Stimulated activated CD4-positive, alpha-beta T cell treated with anti-CD3 and anti-CD28 coated beads, Interleukin-2, amount 100 ng/mL, for 4 hours (primary cell): ENCODE measurements around the gene RBL1.
"Not testable (repeated sequence)": the region's sequence is repeated elsewhere in the genome, so short reads cannot be mapped to it uniquely, and the experiment has no call there.

ENCODE experiments used
- DNase-seq: peaks from one replicate; pipeline ENCODE4 v3.0.0-alpha.2; 2020; ENCODE audit warnings: low read depth

The RBL1 gene

DNA sequence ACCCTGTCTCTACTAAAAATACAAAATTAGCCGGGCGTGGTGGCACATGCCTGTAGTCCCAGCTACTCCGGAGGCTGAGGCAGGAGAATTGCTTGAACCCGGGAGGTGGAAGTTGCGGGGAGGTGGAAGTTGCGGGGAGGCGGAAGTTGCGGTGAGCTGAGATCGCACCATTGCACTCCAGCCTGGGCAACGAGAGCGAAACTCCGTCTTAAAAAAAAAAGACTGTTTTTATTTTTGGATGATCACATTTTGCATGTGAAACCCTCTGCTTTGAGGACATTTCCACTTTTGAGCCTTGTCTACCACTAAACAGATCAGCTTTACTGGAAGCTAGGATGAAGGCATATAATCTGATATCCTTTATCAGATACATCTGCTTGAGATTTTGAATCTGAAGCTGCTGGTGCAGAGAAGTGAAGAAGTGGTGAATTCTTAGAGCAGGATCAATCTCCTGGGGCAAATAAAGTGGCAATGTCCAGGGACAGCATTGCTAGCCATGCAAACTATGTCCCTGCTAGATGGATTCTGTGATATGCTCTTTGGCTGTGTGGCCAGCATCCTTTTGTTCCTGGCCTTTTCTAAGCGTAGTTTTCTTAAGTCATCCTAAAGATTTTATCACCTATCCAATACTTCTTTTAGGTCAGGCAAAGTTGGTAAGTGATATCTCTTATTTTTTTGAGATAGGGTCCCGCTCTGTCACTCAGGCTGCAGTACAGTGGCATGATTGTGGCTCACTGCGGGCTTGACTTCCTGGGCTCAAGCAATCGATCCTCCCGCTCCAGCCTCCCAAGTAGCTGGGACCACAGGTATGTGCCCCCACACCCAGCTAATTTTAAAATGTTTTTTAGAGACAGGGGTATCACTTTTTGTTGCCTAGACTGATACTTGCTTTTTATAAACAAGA, 23.3 kb downstream of the RBL1 start:
- no peak for DNase-seq

- peak; percentile 28 for DNase-seq
Measured at GRCh38 chr20:37071481-37071911, 24.3 kb downstream of the RBL1 start.

DNA sequence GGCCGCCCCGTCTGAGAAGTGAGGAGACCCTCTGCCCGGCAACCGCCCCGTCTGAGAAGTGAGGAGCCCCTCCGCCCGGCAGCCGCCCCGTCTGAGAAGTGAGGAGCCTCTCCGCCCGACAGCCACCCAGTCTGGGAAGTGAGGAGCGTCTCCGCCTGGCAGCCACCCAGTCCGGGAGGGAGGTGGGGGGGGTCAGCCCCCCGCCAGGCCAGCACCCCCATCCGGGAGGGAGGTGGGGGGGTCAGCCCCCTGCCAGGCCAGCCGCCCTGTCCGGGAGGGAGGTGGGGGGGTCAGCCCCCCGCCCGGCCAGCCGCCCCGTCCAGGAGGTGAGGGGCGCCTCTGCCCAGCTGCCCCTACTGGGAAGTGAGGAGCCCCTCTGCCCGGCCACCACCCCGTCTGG, 26.2 kb downstream of the RBL1 start:
- not testable (repeated sequence) for DNase-seq

- DNase-seq = no peak
Measured at GRCh38 chr20:37066168-37066567, 29.6 kb downstream of the RBL1 start.

GRCh38 chr20:37055276-37055675, 40.5 kb downstream of the RBL1 start:
- no peak for DNase-seq

GRCh38 chr20:37053230-37053950, 42.4 kb downstream of the RBL1 start:
- no peak for DNase-seq

DNA sequence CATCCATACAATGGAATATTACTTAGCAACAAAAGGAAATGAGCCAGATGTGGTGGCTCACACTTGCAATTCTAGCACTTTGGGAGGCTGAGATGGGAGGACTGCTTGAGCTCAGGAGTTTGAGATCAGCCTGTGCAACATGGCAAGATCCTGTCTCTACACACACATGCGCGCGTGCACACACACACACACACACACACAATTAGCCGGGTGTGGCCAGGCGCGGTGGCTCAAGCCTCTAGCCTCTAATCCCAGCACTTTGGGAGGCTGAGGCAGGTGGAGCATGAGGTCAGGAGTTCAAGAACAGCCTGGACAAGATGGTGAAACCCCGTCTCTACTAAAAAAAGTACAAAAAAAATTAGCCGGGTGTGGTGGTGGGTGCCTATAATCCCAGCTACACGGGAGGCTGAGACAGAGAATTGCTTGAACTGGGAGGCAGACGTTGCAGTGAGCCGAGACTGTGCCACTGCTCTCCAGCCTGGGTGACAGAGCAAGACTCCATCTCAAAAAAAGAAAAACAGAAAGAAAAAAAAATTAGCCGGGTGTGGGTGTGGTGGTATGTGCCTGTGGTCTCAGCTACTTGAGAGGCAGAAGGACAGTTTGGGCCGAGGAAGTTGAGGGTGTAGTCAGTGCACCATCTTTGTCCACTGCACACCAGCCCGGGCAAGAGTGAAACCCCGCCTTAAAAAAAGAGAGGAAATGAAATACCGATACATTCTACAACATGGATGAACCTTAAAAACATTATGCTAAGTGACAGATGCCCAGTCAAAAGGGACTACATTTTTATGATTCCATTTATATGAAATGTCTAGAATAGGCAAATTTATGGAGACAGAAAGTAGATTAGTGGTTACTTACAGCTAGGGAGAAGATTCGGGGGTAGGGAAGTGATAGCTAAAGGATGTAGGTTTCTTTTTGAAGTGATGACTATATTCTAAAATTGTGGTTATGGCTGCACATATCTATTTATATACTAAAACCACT, 52.5 kb downstream of the RBL1 start:
- no peak for DNase-seq

- DNase-seq = not testable (repeated sequence)
Measured at GRCh38 chr20:37039366-37039765, 56.4 kb downstream of the RBL1 start.

- no peak for DNase-seq
Measured at GRCh38 chr20:37032077-37032476, 63.7 kb downstream of the RBL1 start.

GRCh38 chr20:37020636-37021035, 75.2 kb downstream of the RBL1 start:
- DNase-seq = no peak

DNA sequence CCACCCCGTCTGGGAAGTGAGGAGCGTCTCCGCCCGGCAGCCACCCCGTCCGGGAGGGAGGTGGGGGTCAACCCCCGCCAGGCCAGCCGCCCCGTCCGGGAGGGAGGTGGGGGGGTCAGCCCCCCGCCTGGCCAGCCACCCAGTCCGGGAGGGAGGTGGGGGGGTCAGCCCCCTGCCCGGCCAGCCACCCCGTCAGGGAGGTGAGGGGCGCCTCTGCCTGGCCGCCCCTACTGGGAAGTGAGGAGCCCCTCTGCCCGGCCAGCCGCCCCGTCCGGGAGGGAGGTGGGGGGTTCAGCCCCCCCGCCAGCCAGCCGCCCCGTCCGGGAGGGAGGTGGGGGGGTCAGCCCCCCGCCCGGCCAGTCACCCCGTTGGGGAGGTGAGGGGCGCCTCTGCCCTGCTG, 83.2 kb downstream of the RBL1 start:
- DNase-seq = not testable (repeated sequence)

DNA sequence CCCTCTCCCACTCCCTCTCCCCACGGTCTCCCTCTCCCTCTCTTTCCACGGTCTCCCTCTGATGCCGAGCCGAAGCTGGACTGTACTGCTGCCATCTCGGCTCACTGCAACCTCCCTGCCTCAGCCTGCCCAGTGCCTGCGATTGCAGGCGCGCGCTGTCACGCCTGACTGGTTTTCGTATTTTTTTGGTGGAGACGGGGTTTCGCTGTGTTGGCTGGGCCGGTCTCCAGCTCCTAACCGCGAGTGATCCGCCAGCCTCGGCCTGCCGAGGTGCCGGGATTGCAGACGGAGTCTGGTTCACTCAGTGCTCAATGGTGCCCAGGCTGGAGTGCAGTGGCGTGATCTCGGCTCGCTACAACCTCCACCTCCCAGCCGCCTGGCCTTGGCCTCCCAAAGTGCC, 83.9 kb downstream of the RBL1 start:
- DNase-seq = not testable (repeated sequence)

DNA sequence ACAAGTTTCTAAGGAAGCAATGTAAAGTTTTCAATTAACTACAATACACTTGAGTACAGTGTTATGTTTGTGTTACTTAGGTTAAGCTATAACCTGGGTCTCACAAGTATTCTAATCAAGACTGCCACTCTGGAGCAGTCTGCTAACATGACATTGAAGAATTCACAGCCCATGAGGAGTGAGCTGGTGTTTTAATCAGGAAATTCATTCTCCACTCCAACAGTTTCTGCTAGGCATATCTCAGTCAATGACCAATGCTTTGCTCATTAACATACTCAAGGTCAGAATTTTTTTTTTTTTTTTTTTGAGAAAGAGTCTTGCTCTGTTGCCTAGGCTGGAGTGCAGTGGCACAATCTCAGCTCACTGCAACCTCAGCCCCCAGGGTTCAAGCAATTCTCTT, 84.7 kb downstream of the RBL1 start:
- DNase-seq = no peak

GRCh38 chr20:37007898-37008649, 87.7 kb downstream of the RBL1 start:
- DNase-seq = no peak

DNA sequence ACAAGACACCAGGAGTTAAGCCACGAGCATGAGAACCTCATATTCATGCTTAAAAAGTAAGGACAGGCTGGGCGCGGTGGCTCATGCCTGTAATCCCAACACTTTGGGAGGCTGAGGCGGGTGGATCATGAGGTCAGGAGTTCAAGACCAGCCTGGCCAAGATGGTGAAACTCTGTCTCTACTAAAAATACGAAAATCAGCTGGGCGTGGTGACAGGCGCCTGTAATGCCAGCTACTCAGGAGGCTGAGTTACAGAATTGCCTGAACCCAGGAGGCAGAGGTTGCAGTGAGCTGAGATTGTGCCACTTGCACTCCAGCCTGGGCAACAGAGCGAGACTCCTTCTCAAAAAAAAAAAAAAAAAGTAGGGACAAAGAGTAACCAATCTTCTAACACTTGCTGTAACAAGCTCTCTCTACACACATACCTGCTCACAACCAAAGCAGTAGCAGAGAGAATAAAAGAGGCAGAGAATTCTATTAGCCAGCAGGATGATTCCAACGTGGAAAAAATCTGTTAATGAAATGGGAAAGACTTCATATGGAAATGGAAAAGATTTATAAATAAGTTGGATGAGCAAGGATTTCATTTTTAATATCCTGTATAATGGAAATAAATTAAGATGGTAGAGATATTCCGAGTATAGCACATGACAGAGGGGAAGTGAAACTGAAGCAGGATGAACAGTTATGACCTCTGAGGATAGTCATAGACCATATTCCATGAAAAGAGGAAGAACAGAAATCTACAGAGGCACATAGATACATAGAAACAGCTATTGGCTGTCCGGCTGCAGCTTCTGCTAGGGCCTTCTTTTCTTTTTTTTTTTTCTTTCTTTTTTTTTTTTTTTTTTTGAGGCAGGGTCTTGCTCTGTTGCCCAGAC, 90.5 kb downstream of the RBL1 start:
- not testable (repeated sequence) for DNase-seq

DNA sequence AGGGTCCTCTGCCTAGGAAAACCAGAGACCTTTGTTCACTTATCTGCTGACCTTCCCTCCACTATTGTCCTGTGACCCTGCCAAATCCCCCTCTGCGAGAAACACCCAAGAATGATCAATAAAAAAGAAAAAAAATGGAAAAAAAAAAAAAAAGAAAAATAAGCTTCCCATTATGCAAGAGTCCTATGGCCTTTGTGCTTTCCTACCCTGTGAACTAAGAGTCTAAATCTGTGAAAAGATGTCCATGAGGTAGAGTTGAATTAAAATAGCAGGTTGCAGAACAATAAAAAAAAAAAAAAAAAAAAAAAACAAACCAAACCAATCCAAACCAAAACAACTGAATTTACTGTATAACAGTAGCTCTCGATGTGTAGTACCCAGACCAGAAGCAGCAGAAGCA, 94.2 kb downstream of the RBL1 start:
- not testable (repeated sequence) for DNase-seq

DNA sequence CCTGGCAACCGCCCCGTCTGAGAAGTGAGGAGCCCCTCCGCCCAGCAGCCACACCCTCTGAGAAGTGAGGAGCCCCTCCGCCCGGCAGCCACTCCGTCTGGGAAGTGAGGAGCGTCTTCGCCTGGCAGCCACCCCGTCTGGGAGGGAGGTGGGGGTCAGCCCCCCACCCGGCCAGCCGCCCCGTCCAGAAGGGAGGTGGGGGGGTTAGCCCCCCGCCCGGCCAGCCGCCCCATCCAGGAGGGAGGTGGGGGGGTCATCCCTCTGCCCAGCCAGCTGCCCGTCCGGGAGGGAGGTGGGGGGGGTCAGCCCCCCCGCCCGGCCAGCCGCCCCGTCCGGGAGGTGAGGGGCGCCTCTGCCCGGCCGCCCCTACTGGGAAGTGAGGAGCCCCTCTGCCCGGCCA, 95.6 kb downstream of the RBL1 start:
- DNase-seq = not testable (repeated sequence)

DNA sequence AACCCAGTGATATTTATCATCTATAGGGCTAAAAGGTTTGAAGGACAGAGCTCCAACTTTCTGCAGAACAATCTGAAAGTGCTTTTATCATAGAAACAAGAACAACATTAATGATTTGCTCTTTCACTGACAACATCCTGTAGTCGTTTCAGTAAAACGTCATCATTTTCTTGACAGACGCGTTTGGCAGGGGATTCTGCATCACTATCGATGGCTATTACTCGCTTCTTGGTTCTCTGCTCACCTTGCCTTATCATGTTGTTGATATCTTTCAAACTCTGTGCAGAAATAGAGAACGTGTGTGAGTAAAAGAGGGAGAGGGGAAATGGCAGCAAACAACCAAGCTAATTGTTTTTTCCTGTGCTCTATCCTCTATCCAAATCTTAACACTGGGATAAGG, 97.1 kb downstream of the RBL1 start:
- no peak for DNase-seq

GRCh38 chr20:36997121-36997520, 98.7 kb downstream of the RBL1 start:
- DNase-seq = no peak

DNA sequence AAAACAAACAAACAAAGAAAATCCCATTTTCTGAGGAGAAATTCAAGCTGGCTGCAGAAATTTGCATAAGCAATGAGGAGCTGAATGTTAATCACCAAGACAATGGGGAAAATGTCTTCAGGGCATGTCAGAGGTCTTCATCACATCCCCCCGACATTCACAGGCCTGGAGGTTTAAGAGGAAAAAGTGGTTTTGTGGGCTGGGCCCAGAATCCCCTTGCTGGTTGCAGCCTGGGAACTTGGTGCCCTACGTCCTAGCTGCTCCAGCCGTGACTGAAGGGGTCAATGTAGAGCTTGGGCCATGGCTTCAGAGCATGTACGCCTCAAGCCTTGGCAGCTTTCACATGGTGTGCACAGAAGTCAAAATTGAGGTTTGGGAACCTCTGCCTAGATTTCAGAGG, 101.6 kb downstream of the RBL1 start:
- DNase-seq = not testable (repeated sequence)
